Thoracic aorta (tissue), 2 donors: ENCODE results near the gene SLC46A1. TPM values are rescaled to one million over a fixed set of nuclear protein-coding genes. Genes with fewer than 3 reads are reported as not detected.

Experiments
- ATAC-seq: fragments of 150-250 bp; one replicate; pipeline ENCODE4 v1.8.0; 2017; ENCODE audit warnings: low read depth; ENCODE audit not compliant: insufficient number of reproducible peaks, low FRiP score
- DNase-seq: peaks from one replicate; pipeline ENCODE4 v3.0.0-alpha.2; 2020; ENCODE audit warnings: low spot score
- H3K27ac ChIP-seq, 2 donors: fragments of 200-600 bp; sonication (generic); 1 replicate in 1 of 2; 2 replicates in 1 of 2; pipeline ENCODE4 v1.5.1; 2016; ENCODE audit warnings: mild to moderate bottlenecking in 2 of 2, moderate library complexity in 2 of 2
- H3K27me3 ChIP-seq: fragments of 200-600 bp; sonication (generic); replicated peaks from 2 replicates; pipeline ENCODE4 v1.6.0; 2016; ENCODE audit warnings: mild to moderate bottlenecking; ENCODE audit not compliant: insufficient read depth
- H3K36me3 ChIP-seq: fragments of 200-600 bp; sonication (generic); one replicate; pipeline ENCODE4 v1.5.1; 2016
- H3K4me1 ChIP-seq, 2 donors: fragments of 200-600 bp; sonication (generic); 1 replicate in 1 of 2; 2 replicates in 1 of 2; pipeline versions ENCODE4 v1.5.1 to v1.6.0; 2016; ENCODE audit warnings: low read depth in 2 of 2, mild to moderate bottlenecking in 1 of 2; ENCODE audit not compliant: control insufficient read depth in 1 of 2
- H3K4me3 ChIP-seq: fragments of 200-600 bp; sonication (generic); 2 replicates; pipeline ENCODE4 v1.5.1; 2016; ENCODE audit warnings: mild to moderate bottlenecking
- H3K9me3 ChIP-seq: fragments of 200-600 bp; sonication (generic); 2 replicates; pipeline ENCODE4 v1.5.1; 2016
- CTCF ChIP-seq: fragments of 200-600 bp; sonication (generic); IDR thresholded peaks from one replicate; pipeline ENCODE4 v1.5.1; 2019; ENCODE audit warnings: antibody characterized with exemption
- total RNA-seq, 2 donors: library from RNA; depleted of rRNA; stranded (reverse); fragments of >200 nt; gene quantifications; one replicate each; pipeline versions ENCODE4 v1.1.0 to v1.2.3, GENCODE V29; 2016

The SLC46A1 gene
- total RNA-seq, 2 donors from 2014 or later: 11.9 to 29.2 TPM

- peaks cover 58% of the 10 kb centered on the region for H3K36me3 ChIP-seq
- TF ChIP-seq CTCF: peak; percentile 9
- peaks cover 12 to 21% of the 10 kb centered on the region in 2 donors for H3K4me1 ChIP-seq
Observed at GRCh38 chr17:28357061-28357900, 48.7 kb downstream of the SLC46A1 start, which contains the start of gene POLDIP2. Gene POLDIP2, minus strand, starts transcription at chr17:28357527. Its CDS starts 79 bp downstream, at chr17:28357448.

GRCh38 chr17:28350271-28350670 lies 55.7 kb downstream of the SLC46A1 start:
- no peak for TF ChIP-seq CTCF

More at GRCh38 chr17:28357061-28357900, 48.7 kb downstream of the SLC46A1 start, which contains the start of gene POLDIP2:
- DNase-seq (peak; percentile 72), ATAC-seq (peak; percentile 95)
- H3K27ac ChIP-seq: peak within 1 kb of the TSS; percentile 78 to 91
- peak within 1 kb of the TSS; percentile 98 for H3K4me3 ChIP-seq
- no peaks in the 10 kb centered on the region for H3K9me3 ChIP-seq
- no peaks in the 10 kb centered on the region for H3K27me3 ChIP-seq

GRCh38 chr17:28348979-28349378 lies 57.0 kb downstream of the SLC46A1 start:
- no peak for DNase-seq
- Histone ChIP-seq H3K27ac (peak overlapping the region in 1 of 2 donors; percentile 73), H3K36me3 (peaks cover 55% of the 10 kb centered on the region), H3K9me3 (no peaks in the 10 kb centered on the region), H3K27me3 (no peaks in the 10 kb centered on the region), H3K4me1 (peaks cover 39 to 47% of the 10 kb centered on the region in 2 donors), H3K4me3 (no peak overlapping the region)
- TF ChIP-seq CTCF: no peak
- ATAC-seq: no peak

More at GRCh38 chr17:28350271-28350670, 55.7 kb downstream of the SLC46A1 start:
- Histone ChIP-seq H3K4me3 (no peak overlapping the region), H3K27me3 (no peaks in the 10 kb centered on the region), H3K4me1 (peaks cover 32 to 38% of the 10 kb centered on the region in 2 donors), H3K9me3 (no peaks in the 10 kb centered on the region), H3K36me3 (peaks cover 61% of the 10 kb centered on the region), H3K27ac (no peak overlapping the region)
- ATAC-seq (no peak), DNase-seq (no peak)

GRCh38 chr17:28347261-28347891 lies 58.6 kb downstream of the SLC46A1 start:
- H3K27me3 ChIP-seq: no peaks in the 10 kb centered on the region
- TF ChIP-seq CTCF: no peak
- H3K27ac ChIP-seq: peak overlapping the region; percentile 73 to 84
- H3K4me1 ChIP-seq: peaks cover 39 to 47% of the 10 kb centered on the region in 2 donors
- no peak overlapping the region for H3K4me3 ChIP-seq
- no peaks in the 10 kb centered on the region for H3K9me3 ChIP-seq
- peaks cover 48% of the 10 kb centered on the region for H3K36me3 ChIP-seq
- peak; percentile 15 for ATAC-seq
- DNase-seq: no peak

- H3K9me3 ChIP-seq: no peaks in the 10 kb centered on the region
- peak overlapping the region; percentile 73 to 84 for H3K27ac ChIP-seq
Observed at GRCh38 chr17:28346746-28347246, 59.2 kb downstream of the SLC46A1 start.

More at GRCh38 chr17:28346746-28347246, 59.2 kb downstream of the SLC46A1 start:
- H3K4me3 ChIP-seq: no peak overlapping the region
- ATAC-seq (peak; percentile 40), DNase-seq (no peak)
- peaks cover 39 to 47% of the 10 kb centered on the region in 2 donors for H3K4me1 ChIP-seq
- peaks cover 50% of the 10 kb centered on the region for H3K36me3 ChIP-seq
- no peaks in the 10 kb centered on the region for H3K27me3 ChIP-seq
- TF ChIP-seq CTCF: no peak
